Activated CD4-positive, alpha-beta T cell treated with anti-CD3 and anti-CD28 coated beads, Interleukin-2, Interleukin-6, amounts not matched to agents 100 ng/mL and 50 ng/mL, durations not matched to agents 16 hours and 8 hours (primary cell): ENCODE measurements around the gene LRRC36.

Experiments used
- DNase-seq: peaks from one replicate; pipeline ENCODE4 v3.0.0-alpha.2; 2020

LRRC36 gene

DNA sequence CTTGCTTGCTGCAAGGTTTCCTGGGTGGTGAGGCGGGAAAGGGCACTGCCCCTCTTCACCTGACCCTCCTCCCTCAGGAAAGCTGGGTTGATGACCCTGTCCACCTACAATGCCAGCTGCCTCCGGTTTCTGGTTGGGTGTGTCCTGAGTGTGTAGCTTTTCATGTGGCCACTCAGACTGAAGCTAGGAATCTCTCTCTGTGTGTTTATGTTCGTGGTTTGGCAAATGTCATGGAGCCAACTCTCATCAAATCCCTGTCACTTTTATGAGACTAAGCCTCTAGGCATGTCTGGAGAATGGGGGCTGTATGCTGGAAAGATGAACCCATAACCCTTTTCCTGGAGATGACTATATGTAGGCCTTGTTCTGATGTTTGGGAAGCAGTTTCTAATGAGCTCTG, 30.2 kb upstream of the LRRC36 start:
- DNase-seq, result no peak

DNA sequence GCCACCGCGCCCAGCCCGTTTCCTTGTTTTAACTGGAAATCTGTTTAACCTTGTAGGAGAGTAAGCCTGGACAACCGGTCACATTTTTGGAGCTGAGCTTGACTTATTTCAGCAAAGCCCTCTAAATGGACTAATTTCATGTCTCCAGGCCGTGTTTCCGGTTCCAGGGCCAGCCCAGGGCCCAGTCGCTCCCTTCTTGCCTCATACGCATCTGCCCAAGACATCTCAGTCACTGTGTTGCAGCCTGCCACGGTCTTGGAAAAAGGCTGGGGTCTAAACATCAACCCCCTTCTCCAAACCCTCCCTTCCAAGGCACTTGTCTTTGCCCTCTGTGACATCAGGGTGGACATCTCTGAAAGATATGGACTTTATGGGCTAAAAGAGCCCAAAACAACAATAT, 28.3 kb upstream of the LRRC36 start:
- no peak for DNase-seq

DNA sequence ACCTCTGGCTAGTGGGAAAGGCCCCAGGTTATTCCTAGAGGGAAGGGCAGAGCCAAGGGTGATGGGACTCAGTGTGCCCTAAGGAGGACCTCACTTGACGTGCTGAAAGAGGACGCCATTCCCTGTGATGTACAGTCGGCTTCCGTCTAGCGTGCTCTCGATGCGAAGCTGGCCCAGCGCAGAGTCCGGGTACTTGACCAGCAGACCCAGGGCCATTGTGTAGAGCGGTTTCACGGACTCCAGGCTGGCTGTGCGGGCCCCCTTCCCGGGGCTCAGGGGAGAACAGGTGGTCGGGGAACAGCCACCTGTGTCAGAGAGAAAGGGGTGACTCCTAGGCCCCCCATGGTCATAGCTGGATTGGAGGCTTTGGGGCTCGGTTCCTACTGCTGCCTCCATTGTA, 27.3 kb upstream of the LRRC36 start:
- DNase-seq, result no peak

DNA sequence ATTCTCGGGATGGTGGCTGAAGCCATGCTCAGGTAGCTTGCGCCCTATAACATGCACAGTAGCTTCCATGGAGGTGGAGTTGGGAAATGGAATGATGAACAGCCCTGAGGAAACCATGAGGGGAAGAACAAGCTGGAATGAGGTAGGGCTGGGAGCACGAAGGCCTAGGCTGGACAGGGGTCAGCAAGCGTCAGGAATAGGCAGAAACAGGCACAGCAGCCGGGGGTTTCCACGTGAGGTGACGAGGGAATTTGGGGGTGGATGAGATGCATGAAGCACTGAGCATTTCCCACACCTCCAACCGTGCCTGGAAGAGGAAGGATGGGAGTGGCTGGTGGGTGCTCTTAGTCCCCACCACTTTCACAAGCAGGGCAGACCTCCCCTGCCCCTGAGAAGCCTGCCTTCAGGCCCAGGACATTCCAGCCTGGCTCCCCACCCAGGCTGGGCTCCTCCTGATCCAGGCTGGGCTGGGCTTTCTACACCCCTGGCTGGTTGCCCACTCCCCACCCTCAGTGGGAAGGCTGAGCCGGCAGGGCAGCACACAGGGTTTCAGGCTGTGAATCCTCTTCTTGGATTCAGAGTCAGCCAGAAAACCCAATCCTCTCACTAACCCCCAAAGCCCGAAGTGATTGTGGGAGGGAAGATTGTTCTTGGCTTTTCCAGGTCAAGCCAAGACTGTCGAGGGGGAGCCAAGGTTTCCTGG, 25.4 kb upstream of the LRRC36 start:
- no peak for DNase-seq

DNA sequence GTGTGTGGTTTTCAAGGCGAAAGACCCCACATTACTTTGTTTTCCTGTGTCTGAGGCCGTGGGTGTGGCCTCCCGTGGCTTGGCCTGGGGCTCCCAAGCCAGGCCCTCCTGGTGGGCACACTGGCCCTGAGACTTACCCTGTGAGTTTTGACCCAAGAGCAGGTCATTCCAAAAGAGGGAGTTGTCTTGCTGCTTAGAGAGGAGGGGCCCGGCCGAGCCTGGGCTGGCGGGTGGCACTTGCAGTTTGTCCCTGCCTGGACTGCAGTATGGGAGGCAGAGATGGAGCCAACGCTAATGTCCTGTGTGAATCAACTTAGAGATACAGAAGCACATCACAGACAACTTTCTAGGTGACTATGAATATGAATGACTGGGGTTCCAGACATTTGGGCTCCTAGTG, 24.5 kb upstream of the LRRC36 start:
- DNase-seq, result no peak

DNA sequence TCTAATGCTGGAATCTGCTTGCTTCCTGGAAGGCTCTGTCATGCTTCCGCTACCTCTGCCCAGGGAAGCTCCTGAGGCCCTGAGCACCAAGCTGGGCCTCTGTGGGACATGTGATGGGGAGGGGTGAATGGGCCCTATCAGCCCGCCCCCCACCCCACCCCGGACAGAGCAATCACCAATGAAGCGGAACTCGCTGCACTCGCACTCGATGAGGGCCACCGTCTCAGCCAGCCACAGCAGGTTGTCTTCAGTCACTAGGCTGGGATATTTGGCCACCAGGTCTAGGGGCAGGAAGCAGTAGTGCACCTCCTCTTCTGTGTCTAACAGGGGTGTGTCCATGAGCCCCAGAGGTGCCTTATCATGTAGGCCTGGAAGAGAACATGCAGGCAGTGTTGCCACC, 23.6 kb upstream of the LRRC36 start:
- no peak for DNase-seq

DNA sequence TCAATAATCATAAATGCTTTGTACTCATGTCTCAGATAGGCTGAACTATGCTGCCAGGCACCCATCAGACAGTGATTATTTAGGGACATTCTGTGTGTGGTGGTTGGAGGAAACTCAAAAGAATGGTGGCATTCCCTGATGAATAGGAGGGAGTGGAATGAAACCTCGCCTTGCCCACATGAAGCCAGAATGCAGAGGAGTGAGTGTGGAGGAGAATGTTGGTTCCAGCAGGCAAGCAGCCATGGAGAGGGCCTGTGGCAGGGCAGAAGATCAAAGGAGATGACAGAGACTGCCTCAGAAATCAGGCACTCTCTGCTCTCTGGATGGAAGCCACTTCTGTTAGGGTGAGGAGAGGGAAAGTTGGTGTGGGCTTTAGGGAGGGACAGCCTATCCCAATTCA, 22.6 kb upstream of the LRRC36 start:
- DNase-seq, result no peak

DNA sequence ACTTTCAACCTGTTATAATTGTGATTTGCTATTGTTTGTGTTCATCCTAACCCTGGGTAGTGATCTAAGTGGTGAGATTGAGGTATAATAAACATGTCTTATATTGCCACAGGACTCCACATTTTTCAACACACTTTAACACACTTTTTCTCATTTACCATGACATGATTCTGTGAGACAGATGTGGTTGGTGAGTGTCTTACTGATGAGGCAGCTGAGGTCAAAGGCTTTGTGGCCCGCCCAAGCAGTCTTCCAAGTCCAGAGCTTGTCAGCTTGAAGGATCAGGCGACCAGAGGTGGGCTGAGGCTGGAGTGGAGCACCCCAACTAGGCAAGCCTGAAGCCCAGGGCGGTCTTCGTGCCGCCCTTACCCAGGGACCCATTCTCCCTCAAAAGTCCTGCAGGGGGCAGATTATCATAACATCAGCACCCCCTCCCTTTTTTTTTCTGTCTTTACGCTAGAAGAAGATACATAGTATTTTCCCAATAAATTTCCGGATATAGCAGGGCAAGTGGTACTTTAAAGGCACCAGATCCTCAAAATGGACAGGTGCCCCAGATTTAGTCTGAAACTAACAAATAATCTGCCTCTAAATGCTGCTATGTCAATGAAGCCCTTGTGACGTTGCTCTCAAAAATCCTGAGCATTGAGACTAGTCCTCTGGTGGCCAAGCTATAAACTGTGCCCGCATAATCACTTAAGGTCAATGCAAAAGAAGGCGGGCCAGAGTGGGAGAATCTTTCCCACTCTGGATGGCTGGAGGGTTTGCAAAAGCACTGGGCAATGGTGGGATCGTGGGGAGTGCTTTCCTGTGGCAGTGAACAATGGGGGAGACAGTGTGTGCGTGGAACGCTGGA, 21.2 kb upstream of the LRRC36 start:
- DNase-seq, result no peak

DNA sequence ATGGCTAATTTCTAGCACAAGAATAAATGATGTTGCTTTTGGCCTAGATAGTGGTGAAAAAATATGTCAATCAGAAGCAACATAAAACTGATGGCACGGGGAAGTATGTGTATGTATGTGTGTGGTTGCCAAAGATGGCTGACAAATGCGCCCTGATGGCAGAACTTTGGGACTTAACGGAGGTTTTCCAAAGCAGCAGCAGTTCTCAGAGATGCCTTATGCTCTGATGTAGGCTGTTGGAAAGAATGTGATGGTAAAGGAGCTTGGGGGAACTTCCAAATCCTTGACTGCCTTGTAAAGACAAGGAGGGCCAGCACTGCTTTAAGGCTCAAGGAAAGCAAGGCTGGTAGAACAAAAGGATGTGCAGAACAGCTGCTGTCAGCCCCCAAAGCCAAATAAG, 16.1 kb upstream of the LRRC36 start:
- DNase-seq, result no peak

DNA sequence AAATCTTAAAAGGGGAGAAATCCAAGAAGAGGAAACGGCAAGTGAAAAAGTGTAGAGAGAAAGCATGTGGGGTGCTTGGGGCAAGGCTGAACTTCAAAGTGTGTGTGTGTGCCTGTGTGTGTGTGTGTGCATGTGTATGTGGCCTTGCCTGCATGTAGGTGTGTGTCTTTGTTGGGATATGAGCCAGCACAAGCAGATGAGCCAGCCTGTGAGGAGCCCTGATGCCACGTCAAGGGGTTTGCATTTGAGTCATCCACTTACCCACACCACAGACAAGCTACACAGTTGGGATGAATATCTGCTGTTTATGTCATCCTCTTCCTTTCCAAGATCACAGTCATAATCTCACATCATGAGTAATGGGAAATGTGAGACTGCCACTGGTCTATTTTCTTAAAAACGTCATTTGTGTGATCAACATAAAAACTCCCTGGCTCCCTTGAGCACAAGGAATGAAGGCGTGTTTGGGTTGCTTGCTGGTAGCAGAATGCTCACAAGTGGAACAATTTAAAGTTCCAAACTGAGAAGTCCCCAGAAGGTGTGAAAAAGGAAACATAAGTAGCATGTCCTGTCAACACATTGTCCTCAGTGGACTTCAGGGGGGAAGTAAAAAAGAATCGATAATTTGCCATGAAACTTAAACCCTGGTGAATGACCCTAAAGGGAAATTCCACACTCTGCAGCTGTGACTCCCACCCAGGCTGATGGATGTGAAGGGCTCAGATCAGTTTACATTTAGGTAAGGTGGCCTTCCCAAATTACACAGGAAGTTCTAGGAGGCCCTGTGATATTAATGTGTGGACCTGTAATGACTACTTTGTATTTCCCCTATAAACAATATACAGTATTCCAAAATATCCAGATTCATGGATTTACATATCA, 14.8 kb upstream of the LRRC36 start:
- peak; percentile 97 for DNase-seq

DNA sequence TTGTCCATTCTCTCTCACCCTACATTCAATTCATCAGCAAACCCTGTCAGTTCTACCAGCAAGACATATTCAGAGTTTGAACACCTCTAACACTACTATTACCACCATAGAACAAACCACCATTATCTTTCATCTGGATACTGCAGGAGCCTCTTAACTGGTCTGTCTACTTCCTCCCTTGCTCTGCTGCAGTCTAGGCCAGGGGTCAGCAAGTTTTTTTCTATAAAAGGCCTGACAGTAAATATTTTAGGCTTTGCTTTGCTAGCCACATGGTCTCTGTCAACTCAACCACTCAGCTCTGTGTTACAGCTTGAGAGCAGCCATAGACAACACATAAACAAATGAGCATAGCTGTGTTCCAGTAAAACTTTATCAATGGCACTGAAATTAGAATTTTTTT, 13.9 kb upstream of the LRRC36 start:
- peak; percentile 6 for DNase-seq

DNA sequence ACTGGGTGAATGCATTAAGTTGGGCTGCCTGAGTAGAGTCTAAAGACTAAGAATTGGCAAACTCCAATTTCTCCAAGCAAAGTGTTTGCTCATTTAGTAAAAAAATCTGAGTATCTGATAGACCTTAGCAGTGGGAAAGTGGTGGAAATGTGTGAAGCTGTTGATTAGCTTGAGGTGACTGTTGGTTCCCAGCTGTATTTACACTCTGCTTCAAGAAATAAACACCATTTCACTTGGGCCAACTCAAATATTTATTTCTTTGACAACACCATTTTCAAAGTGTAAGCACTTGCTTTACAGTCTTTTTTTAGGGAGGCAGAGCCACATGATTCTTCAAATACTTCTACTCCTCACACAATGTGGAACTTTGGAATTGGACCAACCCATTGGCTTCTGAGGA, 8.8 kb upstream of the LRRC36 start:
- no peak for DNase-seq

DNA sequence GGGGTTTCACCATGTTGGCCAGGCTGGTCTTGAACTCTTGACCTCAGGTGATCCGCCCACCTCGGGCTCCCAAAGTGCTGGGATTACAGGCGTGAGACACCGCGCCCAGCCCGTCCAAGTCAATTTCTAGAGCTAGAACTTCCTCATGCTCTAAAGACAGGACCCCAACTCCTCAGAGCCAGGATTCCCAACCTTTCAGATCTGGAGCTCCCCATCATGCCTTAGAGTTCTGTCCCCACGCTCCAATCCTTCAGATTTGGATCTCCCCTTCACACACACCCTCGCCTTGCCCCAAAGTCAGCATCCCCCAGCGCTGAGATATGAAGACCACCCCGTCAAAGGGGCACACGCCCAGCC, 522 bp upstream of the LRRC36 start:
- DNase-seq, result no peak

DNA sequence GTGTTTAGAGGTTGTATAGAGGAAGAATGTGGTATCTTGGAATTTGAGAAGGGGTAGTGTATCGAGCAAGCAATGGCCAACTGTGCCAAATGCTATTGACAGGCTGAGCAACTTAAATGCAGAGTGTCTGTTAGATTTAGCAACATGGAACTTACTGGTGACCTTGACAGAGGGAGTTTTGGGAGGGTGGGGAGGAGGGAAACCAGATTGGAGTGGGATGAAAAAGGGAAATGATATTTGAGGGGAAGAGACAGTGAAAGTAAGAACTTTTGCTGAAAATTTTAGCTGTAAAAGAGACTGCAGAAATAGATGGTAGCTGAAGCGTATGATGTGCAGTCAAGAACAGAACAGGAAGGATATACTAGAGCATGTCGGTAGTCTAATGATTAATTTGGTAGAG, 1.1 kb downstream of the LRRC36 start:
- DNase-seq, result no peak

DNA sequence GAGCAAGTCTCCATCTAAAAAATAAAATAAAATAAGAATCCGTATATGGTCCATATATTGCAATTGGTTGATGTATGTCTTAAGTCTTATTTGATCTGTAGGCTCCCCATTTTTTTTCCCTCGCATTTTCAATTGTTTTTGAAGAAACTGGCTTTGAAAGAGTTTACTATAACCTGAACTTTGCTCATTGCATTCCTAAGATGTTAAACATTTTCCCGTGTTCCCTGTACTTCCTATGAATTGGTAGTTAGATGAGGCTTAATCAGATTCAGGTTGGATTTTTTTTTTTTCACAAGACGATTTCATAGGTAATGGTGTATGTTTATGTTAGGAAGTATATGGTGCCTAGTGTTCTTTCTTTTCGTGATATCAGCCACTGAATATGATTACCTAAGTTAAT, 3.3 kb downstream of the LRRC36 start:
- DNase-seq, result no peak

DNA sequence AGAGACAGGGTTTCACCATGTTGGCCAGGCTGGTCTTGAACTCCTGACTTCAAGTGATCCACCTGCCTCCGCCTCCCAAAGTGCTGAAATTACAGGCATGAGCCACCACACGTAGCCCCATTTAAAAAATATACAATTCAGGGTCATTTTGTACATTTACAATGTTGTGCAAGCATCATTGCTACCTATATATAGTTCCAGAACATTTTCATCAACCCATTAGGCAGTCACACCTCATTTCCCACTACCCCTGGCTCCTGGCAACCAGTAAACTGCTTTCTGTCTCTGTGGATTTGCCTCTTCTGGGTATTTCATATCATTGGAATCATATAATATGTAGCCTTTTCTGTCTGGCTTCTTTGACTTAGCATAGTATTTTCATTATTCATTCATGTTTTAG, 6.7 kb downstream of the LRRC36 start:
- DNase-seq, result no peak

DNA sequence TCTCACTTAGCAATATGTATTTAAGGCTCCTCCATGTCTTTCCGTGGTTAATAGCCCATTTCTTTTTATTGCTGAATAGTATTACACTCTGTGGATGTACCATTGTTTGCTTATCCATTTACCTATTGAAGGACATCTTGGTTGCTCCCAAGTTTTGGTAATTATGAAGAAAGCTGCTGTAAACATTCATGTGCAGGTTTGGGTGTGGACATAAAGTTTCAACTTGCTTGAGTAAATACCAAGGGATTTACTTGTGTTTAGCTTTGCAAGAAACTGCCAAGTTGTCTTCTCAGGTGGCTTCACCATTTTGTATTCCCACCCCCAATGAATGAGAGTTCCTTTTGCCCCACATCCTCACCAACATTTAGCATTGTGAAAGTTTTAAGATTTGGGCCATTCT, 9.5 kb downstream of the LRRC36 start:
- DNase-seq, result no peak

DNA sequence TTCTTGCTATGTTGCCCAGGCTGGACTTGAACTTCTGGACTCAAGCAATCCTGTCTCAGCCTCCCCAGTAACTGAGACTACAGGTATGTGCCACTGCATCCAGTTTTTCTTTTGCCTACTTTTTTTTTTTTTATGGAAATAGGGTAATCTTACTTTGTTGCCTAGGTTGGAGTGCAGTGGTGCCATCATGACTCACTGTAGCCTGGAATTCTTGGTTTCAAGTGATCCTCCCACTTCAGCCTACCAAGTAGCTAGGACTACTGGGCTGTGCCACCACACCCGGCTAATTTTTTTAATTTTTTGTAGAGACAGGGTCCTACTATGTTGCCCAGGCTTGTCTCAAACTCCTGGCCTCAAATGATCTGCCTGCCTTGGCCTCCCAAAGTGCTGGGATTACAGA, 10.0 kb downstream of the LRRC36 start:
- no peak for DNase-seq

DNA sequence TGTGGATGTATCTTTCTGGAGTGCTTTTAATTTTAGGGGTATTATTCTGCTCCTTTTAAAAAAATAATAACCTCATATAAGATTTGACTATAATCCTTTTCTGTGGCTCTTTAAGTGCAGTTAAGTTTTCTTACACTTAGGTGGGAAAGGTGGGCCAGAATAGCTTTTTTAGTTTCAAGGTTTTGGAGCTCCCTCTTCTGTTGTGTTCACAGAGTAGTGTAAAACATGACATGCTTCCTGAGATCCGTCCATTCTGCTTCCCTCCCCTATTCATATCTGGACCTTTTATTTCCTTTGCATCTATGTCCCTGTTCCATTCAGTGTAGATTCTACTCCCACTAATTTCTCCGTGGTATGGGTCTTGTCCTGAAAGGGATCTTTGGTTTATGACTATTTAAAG, 12.8 kb downstream of the LRRC36 start:
- peak; percentile 4 for DNase-seq

DNA sequence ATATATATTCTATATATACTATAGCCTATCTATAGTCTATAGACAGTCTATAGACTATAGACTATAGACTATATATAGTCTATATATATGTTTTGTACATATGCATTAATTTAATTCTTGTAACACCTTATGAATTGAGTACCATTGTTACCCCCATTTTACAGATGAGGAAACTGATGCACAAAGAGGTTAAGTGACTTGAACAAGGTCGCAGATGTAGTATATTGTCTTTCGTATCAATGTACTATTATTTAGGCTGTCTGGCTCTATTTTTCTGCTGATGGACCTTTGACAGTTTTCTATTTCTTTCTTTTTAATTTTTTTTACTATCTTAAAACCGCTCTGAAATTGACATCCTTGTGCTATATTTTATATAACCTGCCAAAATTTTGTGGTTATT, 14.6 kb downstream of the LRRC36 start:
- no peak for DNase-seq

DNA sequence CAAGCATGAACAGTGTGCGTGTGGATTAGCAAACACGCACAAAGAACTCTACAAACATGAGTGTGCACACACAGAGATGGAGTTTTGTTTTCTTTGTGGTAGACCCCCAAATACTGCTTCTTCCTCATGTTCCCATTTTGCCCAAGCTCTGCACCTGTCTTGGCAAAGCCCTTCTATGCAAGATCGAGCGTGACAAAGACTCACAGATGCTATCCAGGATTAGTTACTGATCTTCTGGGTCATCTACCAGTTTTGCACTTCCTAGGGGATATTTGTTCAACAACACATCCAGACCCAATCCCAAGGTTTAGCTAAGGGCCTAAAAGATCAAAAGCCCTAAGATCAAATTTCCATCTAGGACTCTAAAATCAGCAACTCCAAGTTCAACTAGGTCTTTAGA, 16.0 kb downstream of the LRRC36 start:
- no peak for DNase-seq

DNA sequence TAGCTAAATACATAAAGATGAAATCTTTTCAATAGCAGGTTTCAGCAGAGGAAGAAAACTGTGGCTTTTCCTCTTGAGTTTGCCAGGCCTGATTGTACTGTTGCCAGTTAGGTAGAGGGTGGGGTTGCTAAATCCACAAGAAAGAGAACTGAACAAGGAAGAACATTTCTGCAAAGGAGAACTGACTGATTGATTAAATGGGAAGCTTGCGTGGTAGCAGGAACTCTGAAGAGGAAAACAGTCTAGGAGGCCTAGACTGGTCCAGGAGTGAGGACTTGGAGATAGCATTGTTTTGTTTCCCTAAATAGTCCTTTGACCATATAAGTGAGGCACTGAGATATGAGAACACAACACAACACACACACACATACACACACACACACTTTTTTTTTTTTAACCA, 18.8 kb downstream of the LRRC36 start:
- no peak for DNase-seq

DNA sequence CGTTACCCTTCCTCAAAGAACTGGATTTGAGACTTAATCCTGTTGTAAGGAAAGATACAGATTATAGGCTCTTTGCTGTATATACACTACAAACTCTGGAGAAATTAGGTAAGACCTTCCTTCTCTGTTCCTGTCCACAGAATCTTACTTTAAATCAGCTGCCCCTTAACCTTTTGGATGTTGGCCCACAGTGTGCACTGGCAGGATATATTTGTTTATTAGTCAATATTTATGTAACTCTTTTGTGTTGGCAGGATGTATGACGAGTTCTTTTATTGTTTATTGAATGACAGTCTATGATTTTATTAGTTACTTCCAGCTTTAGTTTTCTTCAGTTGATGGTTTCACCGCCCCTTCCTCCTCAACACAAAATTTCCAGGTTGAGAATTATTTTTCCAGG, 19.7 kb downstream of the LRRC36 start:
- no peak for DNase-seq

DNA sequence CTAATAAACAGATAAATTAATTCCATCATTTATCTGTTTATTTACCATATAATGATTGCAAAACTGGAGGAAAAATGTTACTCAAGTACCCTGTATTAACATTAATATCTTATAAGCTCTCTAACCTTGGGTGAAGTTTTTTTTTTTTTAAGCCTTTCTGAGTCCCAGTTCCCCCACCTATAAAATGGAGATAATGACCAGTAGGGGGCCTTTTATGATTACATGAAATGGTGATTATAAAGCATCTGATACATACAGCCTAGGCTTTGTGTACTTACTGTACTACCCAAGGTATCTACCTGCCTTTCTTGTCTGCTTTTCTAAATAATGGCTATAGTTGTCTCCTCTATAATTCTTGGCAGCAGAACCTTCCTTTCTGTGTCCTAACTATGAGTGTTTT, 22.6 kb downstream of the LRRC36 start:
- DNase-seq, result peak; percentile 37
